HG03432 (cell line): ENCODE results near the gene NHS.
"Not testable (repeated sequence)": the region's sequence is repeated elsewhere in the genome, so short reads cannot be mapped to it uniquely, and the experiment has no call there.

Experiments used
- ATAC-seq: cut with Tn5 transposase; IDR thresholded peaks from one replicate; pipeline ENCODE4 v1.9.1; 2021; ENCODE audit warnings: mild to moderate bottlenecking, moderate library complexity; ENCODE audit not compliant: unreplicated experiment

The NHS gene

DNA sequence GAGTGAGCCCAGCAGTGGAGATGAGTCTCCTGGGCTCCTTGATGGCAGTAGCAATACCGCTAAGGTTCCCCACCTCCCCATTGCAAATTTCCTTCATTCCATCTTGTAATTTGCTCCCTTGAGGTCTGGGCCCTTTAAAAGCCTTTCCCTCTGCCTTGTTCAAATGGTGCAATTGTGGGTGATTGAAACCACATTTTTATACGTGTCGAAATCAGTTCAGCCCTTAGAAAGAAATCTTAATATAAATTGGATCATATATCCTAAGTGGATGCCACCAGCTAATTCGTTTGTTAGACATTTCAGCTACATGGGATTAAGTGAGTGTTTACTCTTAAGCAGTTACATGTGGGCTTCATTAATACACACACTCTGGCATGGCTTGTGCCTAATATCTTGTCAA, 68.6 kb downstream of the NHS start:
- no peak for ATAC-seq

DNA sequence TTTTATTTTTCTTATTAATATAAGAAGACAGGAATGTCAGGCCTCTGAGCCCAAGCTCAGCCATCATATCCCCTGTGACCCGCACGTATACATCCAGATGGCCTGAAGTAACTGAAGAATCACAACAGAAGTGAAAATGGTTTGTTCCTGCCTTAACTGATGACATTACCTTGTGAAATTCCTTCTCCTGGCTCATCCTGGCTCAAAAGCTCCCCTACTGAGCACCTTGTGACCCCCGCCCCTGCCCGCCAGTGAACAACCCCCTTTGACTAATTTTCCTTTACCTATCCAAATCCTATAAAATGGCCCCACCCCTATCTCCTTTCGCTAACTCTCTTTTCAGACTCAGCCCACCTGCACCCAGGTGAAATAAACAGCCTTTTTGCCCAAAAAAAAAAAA, 71.3 kb downstream of the NHS start:
- ATAC-seq, result not testable (repeated sequence)

DNA sequence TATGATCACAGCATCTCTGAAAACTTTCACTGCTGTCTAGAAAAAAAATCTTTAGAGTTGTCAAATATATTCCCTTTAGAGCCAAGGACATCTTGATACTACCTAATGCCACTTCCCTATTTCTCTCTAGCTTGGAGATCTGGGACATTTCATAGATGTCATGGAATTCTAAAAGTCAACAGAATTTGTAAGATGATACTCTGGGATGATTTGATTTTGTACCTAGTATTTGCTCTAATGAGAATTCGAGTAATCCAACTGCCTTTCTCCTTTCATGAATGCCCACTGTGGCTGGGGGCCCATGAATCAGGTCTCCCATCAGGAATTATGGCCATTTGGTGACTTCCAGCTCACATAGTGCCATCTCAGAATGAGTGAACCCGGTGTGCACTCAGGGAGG, 73.2 kb downstream of the NHS start:
- ATAC-seq, result no peak

DNA sequence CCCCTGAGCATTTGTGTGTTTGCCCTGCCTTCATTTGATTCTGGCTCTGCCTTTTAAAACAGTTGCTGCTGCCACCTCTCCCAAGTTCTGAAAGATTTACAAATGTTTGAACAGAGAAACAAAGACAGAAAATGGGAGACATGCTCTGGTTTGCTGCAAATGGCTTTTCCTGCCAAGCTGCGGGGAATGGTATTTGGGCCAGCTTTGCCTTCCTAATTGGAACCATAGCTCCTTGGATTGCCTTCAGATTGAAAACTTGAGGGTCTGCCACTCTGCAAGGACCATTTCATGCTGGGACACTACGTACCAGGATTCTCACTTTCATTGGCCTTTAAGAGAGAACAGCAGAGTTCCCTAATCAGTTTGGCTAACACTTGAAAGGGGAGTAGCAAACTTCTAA, 74.9 kb downstream of the NHS start:
- no peak for ATAC-seq

DNA sequence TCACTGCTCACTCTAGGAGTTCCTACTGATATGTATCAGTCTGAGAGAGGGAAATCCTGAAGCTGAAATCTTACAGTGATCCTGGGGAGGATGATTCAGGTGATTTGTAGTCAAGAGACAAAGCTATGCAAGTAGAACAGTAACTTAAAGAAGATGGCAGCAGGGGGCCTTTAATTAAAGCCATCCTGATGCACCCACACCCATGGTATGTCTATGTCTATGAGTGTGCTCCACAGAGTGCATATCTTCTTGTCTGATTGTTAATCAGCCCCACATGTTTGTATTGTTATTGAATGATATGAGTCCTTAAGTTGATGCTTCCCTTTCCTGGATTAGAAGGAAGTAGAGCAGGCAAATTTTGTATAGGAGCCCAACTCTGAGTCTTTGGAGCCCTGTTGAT, 78.8 kb downstream of the NHS start:
- ATAC-seq, result no peak

DNA sequence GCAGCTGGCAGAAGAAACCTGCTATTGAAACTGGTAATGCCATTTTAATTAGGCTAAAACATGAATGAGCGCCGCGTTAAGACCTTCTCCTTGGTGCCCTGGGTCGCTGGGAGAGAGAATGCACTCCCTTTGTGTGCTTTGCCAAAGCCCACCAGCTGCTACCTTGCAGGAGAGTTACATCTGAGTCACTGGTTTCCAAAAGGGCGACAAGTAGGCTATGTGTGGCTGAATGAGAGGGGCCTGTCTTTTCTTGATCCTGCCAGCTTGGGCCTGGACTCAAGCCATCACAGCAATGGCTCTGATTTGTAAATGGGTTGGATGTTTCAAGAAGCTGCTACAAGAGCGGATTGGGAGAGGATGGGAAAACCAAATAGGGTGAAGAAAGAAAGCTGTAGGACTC, 81.5 kb downstream of the NHS start:
- no peak for ATAC-seq

DNA sequence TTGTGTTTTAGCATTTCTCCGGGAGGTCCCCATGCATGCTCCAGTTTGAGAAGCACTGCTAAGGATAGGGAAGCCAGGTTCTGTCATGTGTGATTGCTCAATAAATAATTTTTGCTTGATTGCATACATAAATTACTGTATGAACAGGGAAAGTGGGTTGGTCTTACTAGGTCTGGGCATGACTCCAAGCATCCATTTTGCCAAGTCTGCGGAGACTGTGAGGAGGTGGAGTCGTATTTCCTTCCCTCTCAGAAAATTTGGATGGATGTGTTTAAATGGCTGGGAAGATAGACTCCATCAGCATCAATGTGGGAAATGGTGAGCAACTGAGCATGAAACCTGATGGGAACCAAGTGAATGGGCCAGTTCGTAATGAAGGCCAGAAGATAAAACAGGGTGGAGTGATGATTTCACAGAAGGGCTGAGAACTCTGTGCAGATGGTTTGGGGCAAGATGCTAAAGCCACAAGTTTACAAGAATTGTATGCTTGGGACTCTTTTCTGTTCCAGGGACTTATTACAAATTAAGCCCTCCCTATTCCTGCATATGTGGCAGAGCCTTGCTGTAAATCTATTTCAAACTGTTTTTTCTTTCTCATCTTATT, 84.1 kb downstream of the NHS start:
- no peak for ATAC-seq

DNA sequence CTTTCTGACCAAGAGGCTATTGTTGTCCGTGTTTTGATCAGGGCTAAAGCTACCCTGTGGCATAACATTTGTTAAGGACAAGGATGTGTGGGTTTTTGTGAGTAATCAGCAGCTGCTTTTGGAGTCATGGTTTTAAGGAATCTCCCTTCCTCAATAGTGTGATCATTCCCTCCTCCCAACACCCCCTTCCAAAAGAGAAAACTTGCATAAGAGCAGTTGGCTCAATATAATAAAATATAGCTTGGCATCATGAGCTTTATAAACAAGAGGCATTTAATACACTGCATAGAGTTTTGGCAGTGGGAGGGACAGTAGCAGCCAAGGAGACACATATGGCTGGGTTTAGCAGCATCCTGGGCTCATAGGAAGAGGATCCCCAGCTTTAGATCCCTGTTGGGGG, 84.7 kb downstream of the NHS start:
- no peak for ATAC-seq

DNA sequence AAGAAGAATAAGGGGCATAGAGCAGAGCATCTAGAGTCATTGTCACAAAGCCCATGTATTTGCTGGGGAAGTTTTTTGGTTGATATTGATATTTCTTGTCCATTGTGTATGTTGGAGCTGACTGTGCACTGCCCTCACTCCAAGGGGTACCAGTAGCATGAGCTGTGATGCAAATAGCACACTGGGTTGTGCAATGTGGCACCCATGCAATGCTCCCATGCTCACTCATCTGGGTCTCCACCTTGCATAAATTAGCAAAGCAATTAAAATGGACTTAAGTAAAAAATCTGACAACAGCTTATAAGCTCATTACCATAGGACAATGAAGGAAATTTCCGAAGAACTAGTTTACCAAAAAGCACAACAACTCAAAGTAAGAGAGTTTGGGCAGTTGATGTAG, 87.9 kb downstream of the NHS start:
- ATAC-seq, result no peak

DNA sequence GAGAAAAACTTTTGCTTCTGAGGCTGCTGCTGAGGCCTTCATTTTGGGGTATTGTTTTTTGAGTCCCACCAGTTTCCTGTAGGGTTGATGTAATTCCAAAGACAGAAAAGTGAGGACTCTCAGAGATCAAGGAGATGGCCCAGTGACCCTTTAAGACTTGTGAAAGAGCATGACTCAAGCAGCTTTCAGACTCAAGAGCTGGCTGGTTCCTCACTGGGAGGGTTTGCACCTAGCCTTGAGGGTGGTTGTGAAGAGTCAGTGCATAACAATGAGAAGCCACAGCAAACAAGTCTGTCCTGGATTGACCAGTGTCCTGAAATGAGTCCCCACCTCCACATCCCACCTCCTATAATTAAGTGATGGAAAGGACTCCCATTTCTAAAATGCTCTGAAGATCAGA, 89.2 kb downstream of the NHS start:
- ATAC-seq, result no peak

DNA sequence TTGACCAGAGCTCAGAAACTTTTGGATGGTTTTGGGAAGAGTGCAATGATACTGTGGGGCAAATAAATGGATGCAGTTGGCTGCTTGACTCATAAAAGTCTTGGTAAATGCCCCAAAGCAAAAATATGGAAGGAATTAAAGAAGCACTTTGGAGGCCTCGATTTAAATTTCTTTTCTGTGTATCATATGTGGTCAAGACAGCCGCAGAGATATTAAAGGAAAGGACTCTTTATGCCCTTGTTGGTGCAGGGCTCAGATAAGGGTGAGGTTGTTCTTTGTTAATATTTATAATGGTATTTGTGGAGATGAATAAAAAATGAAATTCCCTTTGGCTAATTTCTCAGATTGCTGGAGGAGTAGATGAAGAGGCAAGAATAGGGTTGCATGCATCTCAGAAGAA, 90.2 kb downstream of the NHS start:
- ATAC-seq, result no peak

DNA sequence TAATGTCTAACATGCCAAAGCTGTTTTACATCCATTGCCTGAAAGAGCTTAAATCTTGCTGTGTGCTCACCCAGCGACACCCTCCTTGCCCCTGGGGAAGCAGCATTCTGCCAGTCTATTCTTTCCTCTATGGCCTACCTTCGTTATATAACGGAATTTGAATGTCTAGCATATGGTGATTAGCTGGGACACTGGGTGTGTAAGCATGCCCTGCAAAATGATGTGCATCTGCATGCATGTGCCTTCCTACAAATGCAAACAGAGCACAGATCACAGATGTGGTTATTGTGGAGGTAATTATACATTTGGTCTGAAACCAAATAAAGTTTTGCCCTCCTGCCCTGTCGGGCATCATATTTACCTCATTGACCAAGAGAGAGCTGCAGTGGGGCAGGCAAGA, 90.8 kb downstream of the NHS start:
- ATAC-seq, result no peak

DNA sequence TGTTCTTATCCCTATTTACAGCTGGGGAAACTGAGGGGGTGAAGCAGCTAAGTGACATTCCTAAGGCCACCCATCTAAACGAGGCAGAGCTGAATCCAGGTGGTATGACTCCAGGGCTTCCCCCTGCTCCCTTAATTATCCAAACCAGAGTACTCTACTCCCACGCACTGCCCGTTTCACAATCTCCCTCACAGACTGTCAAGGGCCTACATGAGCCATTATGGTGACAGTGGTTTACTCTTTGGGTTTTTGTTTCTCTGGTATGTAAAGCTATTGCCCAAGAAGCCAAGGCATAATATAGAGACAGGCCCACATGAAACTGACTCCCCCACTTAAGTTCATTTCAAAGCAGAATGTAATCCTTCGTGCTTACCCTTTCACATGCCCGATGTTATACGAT, 95.1 kb downstream of the NHS start:
- no peak for ATAC-seq

DNA sequence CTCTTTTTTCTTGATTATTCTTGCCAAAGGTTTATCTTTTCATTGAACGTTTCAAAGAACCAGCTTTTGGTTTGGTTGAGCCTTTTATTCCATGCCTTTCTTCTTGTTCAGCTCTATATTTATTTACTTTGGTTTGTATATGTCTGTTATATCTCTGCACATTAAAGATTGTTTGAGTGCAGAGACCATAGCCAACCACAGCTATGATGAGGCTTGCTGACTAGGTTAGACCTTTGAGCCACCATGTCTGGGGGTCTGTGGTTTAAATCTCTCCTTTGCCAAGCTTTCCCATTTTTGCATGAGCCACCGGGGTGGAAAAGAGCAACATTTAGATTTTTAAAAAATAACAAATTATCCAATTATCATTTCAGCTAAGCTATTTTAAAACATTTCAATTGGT, 96.1 kb downstream of the NHS start:
- ATAC-seq, result no peak

DNA sequence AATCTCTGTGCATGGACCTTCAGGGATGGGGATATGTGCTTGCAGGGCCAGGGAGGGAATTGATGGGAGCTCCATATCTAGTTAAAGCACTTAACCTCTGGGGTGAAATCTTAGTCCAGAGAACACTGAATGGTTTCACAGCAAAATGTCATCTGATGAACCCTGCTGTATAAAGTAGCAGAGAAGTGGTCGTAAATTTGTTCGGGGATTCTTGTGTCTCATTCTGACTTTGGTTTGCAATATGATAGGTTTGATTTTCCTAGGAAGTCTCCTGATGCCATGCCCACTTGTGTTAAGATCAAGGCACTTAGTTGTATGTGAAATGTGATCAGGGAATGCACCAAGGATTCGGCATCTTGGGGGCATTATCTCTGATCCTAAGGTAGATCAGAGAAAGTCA, 96.9 kb downstream of the NHS start:
- ATAC-seq, result no peak

DNA sequence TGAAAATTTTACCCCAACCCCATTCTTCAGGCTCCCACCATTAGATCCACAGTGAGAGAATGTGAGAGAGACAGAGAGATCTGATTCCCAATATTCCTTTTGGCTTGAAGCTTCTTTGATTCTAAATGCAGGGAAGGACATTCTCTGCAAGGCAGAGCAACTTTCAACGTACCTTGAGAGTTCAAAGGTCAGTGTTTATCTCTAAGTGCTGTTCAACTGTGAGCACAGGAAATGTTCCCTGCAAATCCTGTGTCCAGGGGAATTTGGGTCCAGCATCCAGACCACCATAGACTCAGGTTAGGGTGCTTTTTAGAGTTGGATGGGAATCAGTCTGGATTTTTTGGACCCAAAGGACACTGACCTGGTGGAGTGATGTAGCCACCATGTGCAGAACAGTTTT, 97.4 kb downstream of the NHS start:
- ATAC-seq, result no peak

DNA sequence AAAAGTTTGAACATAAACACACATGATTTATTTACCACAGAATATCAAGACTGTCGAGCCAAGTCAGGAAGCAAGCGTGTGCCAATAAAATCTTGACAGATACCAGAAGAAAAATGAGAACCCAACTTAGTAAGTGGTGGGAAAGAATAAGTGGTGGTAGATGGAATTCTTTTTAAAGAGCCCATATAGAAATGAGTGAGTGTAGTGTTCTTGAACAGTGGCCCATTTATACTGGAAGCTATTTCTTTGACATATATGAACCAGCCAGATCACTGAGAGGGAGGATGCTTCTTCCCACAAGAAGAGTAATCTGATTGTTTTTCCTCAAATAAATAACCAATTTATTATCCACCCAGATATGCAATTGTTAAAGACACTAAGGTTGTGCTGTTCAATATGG, 98.0 kb downstream of the NHS start:
- ATAC-seq, result no peak

DNA sequence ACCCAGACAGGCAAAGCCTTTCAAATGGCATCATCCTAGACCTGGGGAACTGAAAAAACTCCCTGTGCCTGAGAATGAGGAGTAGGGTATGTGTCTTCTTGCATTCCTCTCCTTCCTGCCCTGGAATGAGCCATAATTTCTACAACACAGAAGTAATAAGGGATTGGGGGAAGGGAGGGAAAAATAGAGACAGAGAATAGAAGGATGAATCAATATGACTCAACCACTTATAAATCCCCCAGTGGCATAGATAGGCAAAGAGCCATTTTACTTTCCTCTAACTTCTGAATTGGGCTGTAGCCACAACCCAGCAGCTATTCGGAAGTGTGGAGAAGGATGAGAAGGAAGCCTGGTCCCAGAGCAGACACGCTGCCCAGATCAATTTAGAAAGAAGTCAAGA, 99.9 kb downstream of the NHS start:
- no peak for ATAC-seq

DNA sequence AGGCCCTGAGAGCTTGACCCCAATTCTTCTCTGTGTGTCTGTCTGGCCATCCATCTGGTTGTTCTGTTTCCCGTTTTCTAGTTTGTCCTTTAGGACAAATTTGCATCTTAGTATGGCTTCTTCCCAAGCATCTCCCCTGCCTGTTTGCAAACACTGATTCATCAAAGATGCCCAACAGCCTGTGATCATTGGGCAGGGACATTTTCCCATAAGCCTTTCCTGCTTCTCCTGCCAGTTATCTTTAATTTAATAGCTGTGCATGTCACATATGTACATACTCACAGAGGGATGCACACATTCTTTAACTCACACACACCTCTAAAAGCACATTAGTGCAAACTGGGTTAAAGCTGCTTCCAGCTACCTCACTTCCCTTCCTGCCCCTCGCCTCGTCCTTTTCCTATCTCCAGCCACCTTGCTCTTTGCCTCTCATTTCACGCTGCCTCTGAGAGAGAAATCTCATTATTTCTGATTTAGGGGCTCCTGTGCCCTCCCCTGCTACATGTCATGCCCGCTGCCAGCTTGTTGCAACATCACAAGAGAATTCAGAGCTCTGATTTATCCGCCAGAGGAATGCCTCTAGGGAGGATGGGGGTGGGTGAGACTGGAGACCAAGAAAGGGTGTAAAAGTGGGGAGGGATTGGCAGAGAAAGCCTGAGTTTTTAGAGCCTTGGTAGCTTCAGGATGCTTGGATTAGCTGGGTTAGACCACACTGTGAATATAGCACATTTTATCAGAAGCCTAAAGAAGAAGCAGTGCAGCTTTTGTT, 100.6 kb downstream of the NHS start:
- no peak for ATAC-seq

DNA sequence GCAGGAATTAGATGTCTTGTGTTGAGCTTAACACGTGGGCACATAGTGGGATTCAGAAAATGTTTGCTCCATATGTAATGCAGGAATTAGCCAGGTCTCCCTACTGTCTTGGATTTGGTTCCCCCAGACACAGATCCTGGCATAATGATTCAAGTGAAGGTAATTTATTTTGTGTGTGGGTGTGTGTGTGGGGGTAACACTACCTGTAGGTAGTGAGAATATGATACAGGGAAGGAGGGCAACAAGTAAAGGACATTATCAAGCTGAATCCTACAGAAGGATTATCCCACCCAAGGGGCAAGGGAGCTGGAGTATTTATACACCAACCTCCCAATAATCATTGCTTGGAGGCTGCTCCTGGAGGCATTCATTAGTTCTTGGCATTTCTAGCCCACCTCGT, 101.4 kb downstream of the NHS start:
- no peak for ATAC-seq

DNA sequence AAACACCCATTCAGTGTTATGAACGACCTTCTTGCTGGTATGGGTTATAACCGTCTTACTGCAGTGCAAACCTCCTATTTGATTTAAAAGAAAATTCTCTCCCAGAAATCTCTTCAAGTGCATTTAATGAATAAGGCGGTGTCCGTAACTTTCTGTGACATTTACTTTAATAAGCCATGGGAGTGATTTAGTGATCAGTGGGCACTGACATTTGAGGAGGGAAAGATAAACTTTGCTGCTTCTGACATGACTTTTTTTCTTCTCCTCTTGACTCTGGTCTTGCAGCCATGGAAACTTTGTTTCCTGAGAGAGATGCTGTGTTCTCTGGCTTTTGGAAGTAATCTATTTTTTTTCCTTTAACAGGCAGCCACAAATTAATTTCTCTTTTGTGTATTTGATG, 106.1 kb downstream of the NHS start:
- ATAC-seq, result no peak

DNA sequence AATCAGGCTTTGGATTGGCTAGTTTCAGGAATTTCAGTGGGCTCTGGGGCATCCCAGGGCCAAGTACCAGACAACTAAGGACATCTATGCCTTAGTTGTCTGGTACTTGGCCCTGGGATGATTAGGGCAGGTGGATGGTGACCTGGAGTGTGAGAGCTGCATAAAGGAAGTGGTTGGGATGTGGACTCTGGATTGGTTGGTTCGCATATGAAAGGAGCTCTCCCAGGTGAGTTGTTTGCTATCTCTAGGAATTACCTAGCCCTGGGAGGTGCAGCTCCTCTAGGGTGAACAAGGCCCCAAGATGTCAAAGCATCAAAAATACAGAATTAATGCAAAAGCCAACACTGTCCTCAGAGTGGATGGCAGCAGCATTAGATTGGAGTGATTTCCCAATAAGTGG, 109.6 kb downstream of the NHS start:
- no peak for ATAC-seq

DNA sequence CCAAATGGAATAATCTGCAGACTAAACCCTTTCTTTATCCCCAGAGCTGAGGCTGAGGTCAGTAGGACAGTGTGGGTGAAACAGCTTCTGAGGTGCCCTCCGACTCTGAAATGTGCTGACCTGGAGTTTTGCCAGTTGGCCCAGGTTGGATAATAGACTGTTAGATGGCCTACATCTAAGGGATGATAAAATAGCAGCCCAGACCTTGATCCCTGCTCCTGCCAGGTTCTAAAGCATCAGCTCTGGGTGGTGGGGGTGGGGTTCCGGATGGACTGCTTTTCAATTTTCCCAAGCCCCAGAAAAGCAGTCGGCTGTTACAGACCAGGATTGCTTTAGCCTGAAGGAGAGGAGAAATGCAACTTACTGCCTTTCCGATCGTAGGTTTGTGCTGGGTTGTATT, 110.4 kb downstream of the NHS start:
- no peak for ATAC-seq
